Measurements from ENCODE around the gene RPS19BP1.

DNA sequence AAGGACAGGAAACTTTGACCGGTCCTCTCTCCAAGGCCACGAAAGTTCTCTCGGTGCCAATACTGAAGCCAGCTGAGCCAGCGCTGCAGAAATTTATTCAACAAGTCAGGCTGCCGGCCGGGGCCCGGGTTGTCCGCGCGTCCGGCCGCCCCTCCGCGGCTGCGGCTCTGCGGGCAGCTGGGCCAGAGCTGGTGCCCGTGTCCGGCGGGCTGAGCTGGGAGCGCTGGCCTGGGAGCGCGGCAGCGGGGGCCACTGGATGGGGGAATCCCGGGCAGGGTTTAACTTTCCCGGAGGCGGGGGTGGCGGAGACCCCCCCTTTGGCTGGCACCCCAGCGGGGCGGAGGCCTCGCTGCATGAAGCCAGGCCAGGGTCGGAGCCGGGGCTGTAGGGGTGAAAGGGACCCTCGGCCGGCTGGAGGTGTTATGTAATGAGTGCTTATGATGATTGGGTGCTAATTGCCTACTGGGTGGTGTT lies 25.7 kb upstream of the RPS19BP1 start:
- TF ChIP-seq, protein P1, sequence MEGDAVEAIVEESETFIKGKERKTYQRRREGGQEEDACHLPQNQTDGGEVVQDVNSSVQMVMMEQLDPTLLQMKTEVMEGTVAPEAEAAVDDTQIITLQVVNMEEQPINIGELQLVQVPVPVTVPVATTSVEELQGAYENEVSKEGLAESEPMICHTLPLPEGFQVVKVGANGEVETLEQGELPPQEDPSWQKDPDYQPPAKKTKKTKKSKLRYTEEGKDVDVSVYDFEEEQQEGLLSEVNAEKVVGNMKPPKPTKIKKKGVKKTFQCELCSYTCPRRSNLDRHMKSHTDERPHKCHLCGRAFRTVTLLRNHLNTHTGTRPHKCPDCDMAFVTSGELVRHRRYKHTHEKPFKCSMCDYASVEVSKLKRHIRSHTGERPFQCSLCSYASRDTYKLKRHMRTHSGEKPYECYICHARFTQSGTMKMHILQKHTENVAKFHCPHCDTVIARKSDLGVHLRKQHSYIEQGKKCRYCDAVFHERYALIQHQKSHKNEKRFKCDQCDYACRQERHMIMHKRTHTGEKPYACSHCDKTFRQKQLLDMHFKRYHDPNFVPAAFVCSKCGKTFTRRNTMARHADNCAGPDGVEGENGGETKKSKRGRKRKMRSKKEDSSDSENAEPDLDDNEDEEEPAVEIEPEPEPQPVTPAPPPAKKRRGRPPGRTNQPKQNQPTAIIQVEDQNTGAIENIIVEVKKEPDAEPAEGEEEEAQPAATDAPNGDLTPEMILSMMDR (IDR thresholded peaks at IDR 0.05), result no peak
- TF ChIP-seq POLR2A (IDR thresholded peaks at IDR 0.05), result no peak
